GM21825 (cell line): ENCODE data around the gene NBPF11.
"Not testable (repeated sequence)": the region's sequence is repeated elsewhere in the genome, so short reads cannot be mapped to it uniquely, and the experiment has no call there.

ENCODE experiments used
- ATAC-seq: cut with Tn5 transposase; IDR thresholded peaks from one replicate; pipeline ENCODE4 v1.9.1; 2021; ENCODE audit warnings: mild to moderate bottlenecking, moderate library complexity; ENCODE audit not compliant: unreplicated experiment

The NBPF11 gene

GRCh38 chr1:148151911-148152656 lies at the start of gene NBPF11:
NBPF11 (minus strand) TSS chr1:148152281; CDS start chr1:148127003, 25,278 bp downstream.
- ATAC-seq, result peak; percentile 78

GRCh38 chr1:148197396-148197795 lies 45.3 kb upstream of the NBPF11 start:
- not testable (repeated sequence) for ATAC-seq

- ATAC-seq, result not testable (repeated sequence)
Observed at GRCh38 chr1:148196949-148197348, 44.9 kb upstream of the NBPF11 start.

- not testable (repeated sequence) for ATAC-seq
Observed at GRCh38 chr1:148195115-148195514, 43.0 kb upstream of the NBPF11 start.

- ATAC-seq, result not testable (repeated sequence)
Observed at GRCh38 chr1:148188768-148189167, 36.7 kb upstream of the NBPF11 start.

GRCh38 chr1:148178682-148179081 lies 26.6 kb upstream of the NBPF11 start:
- ATAC-seq, result not testable (repeated sequence)

GRCh38 chr1:148175414-148175813 lies 23.3 kb upstream of the NBPF11 start:
- ATAC-seq, result not testable (repeated sequence)

GRCh38 chr1:148171995-148172394 lies 19.9 kb upstream of the NBPF11 start:
- not testable (repeated sequence) for ATAC-seq

GRCh38 chr1:148166558-148167492 lies 14.7 kb upstream of the NBPF11 start:
- no peak for ATAC-seq

- ATAC-seq, result no peak
Observed at GRCh38 chr1:148162363-148162762, 10.3 kb upstream of the NBPF11 start.

- ATAC-seq, result no peak
Observed at GRCh38 chr1:148161053-148161901, 9.2 kb upstream of the NBPF11 start.

- no peak for ATAC-seq
Observed at GRCh38 chr1:148160343-148161052, 8.4 kb upstream of the NBPF11 start.

- ATAC-seq, result no peak
Observed at GRCh38 chr1:148160048-148160342, 7.9 kb upstream of the NBPF11 start.

GRCh38 chr1:148158341-148159003 lies 6.4 kb upstream of the NBPF11 start:
- ATAC-seq, result no peak

- not testable (repeated sequence) for ATAC-seq
Observed at GRCh38 chr1:148157803-148158202, 5.7 kb upstream of the NBPF11 start.

GRCh38 chr1:148155494-148156275 lies 3.6 kb upstream of the NBPF11 start:
- not testable (repeated sequence) for ATAC-seq

GRCh38 chr1:148152795-148153194 lies 714 bp upstream of the NBPF11 start:
- ATAC-seq, result not testable (repeated sequence)

- peak; percentile 12 for ATAC-seq
Observed at GRCh38 chr1:148151371-148151819, 686 bp downstream of the NBPF11 start.

- ATAC-seq, result not testable (repeated sequence)
Observed at GRCh38 chr1:148150945-148151344, 1.1 kb downstream of the NBPF11 start.
